GM21526 (cell line): ENCODE measurements around the gene MZT1.
"Not testable (repeated sequence)": the region's sequence is repeated elsewhere in the genome, so short reads cannot be mapped to it uniquely, and the experiment has no call there.

Experiments used
- ATAC-seq: cut with Tn5 transposase; IDR thresholded peaks from one replicate; pipeline ENCODE4 v1.9.1; 2021; ENCODE audit warnings: moderate library complexity; ENCODE audit not compliant: unreplicated experiment, low FRiP score

The MZT1 gene

GRCh38 chr13:72727417-72728289 is at the start of gene MZT1, which contains the start of gene BORA:
MZT1 (minus strand) TSS chr13:72727629; CDS start chr13:72727602, 27 bp downstream.
BORA (plus strand) TSS chr13:72727923; CDS start chr13:72728941, 1,018 bp downstream.
- peak; percentile 95 for ATAC-seq

GRCh38 chr13:72774019-72774418 is 46.6 kb upstream of the MZT1 start:
- no peak for ATAC-seq

GRCh38 chr13:72763411-72763810 is 36.0 kb upstream of the MZT1 start:
- ATAC-seq, result no peak

GRCh38 chr13:72760189-72760588 is 32.8 kb upstream of the MZT1 start:
- no peak for ATAC-seq

GRCh38 chr13:72757792-72758535 is 30.5 kb upstream of the MZT1 start:
- ATAC-seq, result no peak

GRCh38 chr13:72754111-72754510 is 26.7 kb upstream of the MZT1 start:
- no peak for ATAC-seq

GRCh38 chr13:72751220-72751619 is 23.8 kb upstream of the MZT1 start:
- ATAC-seq, result no peak

- no peak for ATAC-seq
Measured at GRCh38 chr13:72745260-72745659, 17.8 kb upstream of the MZT1 start.

GRCh38 chr13:72740015-72740414 is 12.6 kb upstream of the MZT1 start:
- ATAC-seq, result no peak

GRCh38 chr13:72737033-72737432 is 9.6 kb upstream of the MZT1 start:
- ATAC-seq, result no peak

- no peak for ATAC-seq
Measured at GRCh38 chr13:72728290-72728605, 819 bp upstream of the MZT1 start.

- ATAC-seq, result peak; percentile 24
Measured at GRCh38 chr13:72726726-72727416, 558 bp downstream of the MZT1 start.

GRCh38 chr13:72726185-72726584 is 1.2 kb downstream of the MZT1 start:
- ATAC-seq, result not testable (repeated sequence)

GRCh38 chr13:72716776-72717175 is 10.7 kb downstream of the MZT1 start:
- no peak for ATAC-seq

GRCh38 chr13:72700509-72700908 is 26.9 kb downstream of the MZT1 start:
- ATAC-seq, result no peak

- ATAC-seq, result no peak
Measured at GRCh38 chr13:72698164-72698563, 29.3 kb downstream of the MZT1 start.

- no peak for ATAC-seq
Measured at GRCh38 chr13:72696579-72696978, 30.9 kb downstream of the MZT1 start.

GRCh38 chr13:72694314-72694713 is 33.1 kb downstream of the MZT1 start:
- ATAC-seq, result no peak

- no peak for ATAC-seq
Measured at GRCh38 chr13:72693832-72694231, 33.6 kb downstream of the MZT1 start.

- ATAC-seq, result no peak
Measured at GRCh38 chr13:72692884-72693514, 34.4 kb downstream of the MZT1 start.
